Cortex of kidney (tissue), 1 donor: ENCODE results near the gene RPL22.
"Not testable (repeated sequence)": the region's sequence is repeated elsewhere in the genome, so short reads cannot be mapped to it uniquely, and the experiment has no call there.

ENCODE experiments used
- DNase-seq: peaks from one replicate; lab custom pipeline; 2025; lab: John Stamatoyannopoulos, UW

RPL22 gene

GRCh38 chr1:6233376-6233775, 34.0 kb upstream of the RPL22 start:
- no peak for DNase-seq

DNA sequence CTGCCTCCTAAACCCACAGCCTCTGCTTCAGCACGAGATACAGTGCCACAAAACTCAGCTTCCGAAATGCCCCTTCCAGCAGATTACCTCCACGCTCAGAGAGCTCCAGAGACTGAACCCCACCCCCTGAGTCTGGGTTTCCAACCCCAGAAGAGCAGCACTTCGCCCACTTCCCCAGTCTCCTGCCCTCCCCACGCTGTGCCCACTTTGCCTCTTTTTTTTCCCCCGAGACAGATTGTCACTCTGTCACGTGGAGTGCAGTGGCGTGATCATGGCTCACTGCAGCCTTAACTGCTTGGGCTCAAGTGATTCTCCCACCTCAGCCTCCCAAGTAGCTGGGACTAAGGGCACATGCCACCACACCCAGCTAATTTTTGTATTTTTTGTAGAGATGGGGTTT, 26.3 kb upstream of the RPL22 start:
- DNase-seq: no peak

- DNase-seq: no peak
Measured at GRCh38 chr1:6224718-6225117, 25.3 kb upstream of the RPL22 start.

GRCh38 chr1:6223617-6224016, 24.2 kb upstream of the RPL22 start:
- no peak for DNase-seq

DNA sequence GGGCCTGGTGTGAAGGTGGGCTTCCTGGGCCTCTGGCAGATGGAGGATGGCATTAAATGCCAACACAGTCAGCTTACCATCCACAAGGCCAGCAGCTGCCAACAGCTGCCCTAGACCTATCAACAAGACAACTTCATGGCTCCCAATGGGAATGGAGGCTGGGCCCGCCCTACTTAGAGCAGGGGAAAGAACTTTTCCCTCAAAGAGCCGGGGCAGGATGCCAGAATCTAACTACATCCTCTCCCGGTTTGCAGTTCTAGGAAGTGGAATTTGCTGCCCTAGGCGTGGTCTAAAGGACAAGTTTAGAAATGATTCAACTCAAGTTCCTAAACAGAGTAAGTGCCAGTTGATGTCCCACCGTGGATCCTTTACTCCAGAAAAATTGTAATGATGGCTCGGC, 23.2 kb upstream of the RPL22 start:
- no peak for DNase-seq

DNA sequence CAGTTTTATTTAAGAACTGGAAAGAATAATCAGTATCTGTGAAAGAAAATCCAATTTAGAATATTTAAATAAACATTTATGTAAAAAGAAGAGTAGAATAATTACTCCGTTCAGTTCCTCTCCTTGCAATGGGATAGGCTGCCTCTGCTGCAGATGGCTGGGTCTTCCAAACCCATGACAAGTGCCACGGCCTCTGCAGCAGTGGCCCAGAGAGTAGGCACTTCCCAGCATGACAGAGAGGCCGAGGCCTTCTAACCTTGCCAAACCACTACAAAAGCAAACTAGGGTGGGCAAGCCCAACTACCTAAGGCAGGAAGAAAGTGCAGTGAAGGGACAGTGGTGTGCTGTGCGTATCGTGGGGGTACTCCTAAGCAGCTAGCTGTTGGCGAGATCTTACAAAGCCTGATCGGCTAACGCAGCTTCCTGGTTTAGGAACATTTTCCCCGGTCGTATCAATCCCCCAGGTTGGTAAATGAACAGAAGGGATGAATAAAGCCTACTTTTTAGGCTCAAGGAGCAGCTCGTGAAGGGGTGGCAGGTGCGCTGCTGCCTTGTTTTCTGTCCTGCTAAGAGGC, 21.9 kb upstream of the RPL22 start:
- DNase-seq: no peak

DNA sequence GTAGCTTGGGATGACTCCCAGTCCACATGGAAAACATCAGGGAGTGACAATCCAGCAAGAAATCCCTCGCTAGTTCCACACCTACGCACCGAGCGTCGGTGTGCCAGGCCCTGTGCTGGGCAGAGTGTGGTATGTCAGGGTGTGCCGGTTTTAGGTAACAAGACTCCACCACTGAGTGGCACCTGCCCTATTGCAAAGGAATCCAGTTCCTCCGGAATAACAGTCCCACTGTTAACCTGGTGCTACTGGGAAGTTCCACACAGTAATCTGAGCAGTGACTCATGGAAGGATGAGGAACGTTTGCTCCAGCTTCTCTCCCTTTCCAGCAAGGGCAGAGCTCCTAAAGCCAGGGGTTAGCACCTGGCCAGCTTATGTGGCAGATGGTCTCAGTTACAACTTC, 20.8 kb upstream of the RPL22 start:
- DNase-seq: no peak

- DNase-seq: not testable (repeated sequence)
Measured at GRCh38 chr1:6219641-6220040, 20.2 kb upstream of the RPL22 start.

DNA sequence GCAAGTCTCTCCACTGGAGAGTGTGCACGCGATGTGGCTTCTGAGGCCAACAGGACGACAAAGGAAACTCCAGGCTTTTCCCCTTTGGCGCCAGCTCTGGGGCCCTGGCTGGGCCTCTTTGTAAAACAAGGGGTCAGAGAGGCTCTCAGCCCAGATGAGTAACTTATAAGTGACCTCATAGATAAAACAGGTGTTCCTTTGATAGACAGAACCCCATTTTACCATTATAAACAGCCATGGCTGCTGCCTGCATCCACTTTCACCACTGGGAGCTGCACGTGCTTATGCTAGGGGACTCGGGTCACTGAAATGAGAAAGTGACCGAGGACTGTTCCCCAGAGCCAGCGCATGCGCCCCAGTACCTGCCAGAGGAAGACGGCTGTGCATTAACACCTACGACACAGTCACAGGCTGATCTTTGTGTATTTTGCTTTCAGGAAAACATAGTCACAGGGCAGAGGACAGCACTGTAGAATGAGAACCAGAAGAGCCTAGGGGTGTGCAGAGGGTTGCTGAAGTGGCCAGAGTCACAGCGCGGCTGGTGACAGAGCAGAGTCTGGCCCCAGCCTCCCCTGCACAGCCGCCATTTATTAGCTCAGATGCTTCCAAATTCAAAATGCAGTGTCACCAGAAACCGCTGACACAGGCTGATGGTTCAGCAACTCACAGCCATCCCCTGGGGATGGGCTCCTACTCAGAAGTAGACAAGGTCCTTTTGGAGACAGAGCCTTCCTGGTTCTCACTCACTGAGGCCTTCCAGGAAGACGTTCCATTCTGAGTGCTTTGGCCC, 19.2 kb upstream of the RPL22 start:
- no peak for DNase-seq

GRCh38 chr1:6212193-6212959, 13.0 kb upstream of the RPL22 start:
- no peak for DNase-seq

- DNase-seq: no peak
Measured at GRCh38 chr1:6211731-6212130, 12.3 kb upstream of the RPL22 start.

DNA sequence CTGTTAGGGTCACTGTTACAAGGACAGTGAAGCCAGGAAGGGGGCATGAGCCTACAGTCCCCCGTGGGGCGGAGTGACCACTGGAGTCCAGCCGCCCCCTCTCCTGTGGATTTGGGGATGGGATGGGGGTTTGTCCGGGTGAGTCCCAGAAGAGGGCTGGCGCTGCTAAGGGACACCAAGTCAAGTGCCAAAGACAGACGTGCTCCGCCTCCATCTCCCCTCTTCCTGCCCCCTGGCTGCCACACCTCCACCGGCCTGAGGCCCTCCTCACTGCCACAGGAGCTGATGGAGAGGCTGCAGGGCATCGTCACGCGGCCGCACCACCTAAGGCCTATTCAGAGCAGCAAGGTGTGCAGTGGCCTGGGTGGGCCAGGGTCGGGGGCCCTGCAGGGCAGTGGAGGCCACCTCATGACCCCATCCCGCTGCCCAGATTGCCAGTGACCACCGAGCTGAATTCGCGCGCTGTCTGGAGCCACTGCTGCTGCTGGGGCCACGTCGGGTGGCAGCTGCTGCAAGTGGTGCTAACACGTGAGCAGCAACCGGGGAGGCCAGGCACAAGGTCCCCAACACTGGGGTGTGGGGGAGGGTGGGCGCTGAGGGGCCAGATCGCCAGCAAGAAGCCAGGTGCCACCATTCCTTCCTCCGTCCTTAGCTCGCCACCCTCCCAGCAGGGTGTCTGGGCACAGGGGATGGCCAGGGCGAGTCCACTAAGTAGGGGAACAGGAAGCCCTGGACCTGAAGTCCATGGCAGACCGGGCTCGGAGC, 11.4 kb upstream of the RPL22 start:
- DNase-seq: no peak

DNA sequence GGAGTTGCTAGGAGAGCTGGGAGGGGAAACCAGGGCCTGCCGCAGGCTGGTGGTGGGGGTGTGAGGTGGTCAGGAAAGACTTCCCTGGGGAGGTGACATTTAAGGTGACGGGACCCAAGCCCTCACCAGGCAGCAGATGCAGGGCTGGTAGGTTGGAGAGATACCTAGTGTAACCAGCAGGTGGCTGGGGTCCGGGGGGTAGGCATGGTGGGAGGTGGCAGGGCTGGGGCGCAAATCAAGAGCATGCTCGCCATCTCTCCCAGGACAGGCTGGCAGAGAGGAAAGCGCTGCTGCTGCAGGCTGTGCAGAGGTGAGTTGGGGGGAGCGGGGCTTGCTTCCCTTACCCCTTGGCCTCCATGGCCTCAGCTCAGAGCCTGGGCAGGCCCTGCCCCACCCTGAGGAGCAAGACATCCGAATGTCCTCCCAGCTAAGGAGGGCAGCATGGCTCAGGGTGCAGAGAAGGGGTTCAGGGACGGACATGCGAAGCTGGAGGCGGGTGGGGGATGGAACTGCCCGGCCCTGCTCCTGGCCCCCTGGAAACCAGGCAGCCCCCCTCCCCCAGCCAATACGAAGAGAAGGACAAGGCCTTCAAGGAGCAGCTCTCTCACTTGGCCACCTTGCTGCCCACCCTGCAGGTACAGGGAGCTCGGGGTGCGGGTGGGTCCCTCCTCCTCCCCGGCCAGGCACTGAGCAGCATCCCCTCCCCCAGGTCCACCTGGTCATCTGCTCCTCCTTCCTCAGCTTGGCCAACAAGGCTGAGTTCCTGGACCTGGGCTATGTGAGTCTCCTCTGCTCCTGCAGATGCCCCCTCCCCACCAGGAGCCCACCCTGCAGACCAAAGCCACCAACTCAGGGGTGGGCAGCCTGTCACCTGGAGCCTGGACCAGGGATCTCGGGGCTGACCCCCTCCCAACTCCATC, 10.5 kb upstream of the RPL22 start:
- DNase-seq: no peak

DNA sequence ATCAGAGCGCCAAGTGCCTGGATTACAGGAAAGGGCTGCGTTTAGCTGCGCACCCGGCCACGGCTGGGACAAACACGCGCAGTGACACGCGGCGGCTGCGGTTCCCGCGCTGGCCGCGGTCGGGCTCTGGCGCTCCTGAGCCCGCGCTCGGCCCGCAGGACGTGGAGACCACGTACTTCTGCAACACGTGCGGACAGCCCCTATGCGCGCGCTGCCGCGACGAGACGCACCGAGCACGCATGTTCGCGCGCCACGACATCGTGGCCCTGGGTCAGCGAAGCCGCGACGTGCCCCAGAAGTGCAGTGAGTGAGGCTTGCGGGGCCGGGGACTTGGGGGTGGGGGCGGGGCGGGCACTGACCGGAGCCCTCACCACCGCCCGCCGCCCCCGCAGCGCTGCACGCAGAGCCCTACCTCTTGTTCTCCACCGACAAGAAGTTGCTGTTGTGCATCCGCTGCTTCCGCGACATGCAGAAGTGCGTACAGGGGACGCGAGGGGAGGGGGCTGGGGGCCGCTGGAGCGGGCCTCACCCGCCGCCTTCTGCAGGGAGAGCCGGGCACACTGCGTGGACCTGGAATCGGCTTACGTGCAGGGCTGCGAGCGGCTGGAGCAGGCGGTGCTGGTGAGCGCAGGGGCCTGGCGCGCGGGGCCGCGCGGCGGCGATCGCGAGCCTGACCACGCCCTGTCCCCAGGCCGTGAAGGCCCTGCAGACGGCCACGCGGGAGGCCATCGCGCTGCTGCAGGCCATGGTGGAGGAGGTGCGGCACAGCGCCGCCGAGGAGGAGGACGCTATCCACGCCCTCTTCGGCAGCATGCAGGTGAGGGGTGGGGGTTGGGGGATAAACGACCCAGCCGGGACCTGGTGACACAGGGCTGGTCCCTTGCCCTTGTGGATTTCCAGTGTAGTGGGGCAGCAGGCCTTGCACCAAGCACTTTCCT, 9.6 kb upstream of the RPL22 start:
- DNase-seq: no peak

- no peak for DNase-seq
Measured at GRCh38 chr1:6207921-6208320, 8.5 kb upstream of the RPL22 start.

DNA sequence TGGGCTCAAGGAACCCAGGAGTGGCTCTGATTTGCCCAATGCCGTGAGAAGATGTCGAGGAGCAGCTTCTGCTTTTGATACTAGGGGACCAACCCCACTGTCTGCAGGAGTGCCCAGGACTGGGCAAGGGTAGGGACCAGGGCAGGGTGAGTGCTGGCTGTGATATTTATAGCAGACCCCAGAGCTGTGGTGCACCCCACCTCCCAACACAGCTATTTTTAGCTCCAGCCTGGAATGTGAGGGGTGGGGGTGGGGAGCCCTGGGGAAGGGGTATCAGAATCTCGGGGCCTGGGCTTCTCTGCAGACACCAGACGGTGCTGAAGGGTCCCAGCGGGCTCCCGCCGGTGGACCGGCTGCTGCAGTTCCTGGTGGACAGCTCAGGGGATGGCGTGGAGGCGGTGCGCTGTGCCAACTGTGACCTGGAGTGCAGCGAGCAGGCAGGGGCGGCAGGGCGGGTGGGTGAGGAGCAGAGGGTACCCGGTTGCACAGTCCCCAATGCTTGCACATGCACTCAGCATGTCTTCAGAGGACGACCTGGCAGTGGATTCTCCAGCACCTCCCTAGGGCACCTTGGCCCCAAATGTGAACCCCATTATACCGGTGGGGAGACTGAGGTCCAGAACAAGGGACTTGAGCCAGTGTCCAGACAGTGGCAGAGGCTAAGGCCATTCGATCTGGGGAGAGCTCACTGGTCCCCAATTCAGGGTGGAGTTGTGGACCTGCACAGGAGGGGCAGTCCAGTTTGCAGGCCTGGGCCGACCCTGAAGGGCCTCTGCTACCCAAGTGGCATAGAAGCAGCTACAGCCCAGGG, 7.9 kb upstream of the RPL22 start:
- DNase-seq: no peak

- DNase-seq: no peak
Measured at GRCh38 chr1:6206520-6206855, 7.1 kb upstream of the RPL22 start.

DNA sequence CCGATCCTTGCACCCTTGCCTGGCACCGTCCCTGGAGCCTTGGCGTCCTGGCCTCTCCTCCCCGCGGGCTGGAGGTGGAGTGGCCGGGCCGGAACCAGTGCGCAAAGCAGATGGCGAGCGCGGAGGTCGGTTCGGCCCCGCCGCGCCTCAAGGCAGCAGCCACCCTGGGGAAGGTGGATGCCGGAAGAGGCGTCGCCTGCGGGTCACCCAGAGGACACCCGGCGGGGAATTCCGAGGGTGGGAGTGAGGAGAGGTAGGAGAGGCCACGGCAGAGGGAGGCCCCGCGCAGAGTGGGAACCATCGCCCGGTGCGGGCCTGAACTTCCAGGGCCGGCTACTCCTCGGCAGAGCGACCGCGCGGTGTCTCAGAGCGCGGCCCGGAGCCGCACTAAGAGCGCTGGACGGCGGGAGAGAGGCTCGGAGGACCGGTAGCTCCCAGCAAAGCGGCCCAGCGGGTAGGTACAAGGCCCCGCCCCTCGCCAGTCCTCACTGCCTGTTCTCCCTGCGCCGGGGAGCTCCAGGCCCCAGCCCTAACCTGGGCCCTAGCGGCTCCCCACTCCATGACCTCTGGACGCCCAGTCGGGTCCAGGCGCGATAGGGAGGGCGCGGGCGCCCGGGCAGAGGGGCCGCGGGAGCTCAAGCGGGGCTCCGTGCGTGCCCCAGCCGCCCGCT, 6.6 kb upstream of the RPL22 start, which contains the start of gene RNF207:
Gene RNF207 (plus strand): TSS at position 271 of the 671 bp plus-strand sequence. CDS start 417 bp downstream, outside the sequence.
- DNase-seq: no peak

DNA sequence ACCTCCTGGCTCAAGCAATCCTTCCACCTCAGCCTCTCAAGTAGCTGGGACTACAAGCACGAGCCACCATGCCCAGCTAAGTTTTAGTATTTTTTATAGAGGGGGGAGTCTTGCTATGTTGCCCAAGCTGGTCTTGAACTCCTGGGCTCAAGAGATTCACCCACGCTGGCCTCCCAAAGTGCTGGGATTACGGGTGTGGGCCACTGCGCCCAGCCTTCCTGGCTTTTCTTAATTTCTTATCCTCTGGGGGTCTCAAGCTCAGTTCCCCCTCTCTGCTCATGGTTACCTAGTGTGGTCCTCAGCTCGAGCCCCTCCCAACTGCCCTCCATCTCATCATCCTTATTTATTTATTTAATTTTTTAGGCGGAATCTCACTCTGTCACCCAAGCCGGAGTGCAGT, 2.9 kb upstream of the RPL22 start:
- no peak for DNase-seq
